Measurements from ENCODE around the gene HOOK1.

DNA sequence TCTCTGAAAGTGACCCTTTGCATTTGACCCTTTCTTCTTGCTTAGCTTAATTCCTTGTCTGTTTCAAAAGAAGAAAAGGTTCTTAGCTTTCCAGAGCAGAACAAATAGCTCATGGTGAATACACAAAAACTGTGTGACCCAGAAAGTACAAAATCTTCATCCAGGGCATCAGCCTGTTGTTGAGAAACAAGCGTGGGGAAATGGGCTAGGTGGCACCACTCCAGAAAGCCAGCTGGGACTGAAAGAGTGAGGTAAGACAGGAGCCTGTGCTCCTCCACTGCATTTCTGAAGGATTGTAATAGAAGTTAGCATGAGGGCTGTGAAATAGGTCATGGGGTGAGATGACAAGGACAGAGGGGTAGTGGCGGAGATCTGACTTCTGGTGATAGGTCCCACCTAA is 66.0 kb downstream of the HOOK1 start:
- TF ChIP-seq, protein P1, sequence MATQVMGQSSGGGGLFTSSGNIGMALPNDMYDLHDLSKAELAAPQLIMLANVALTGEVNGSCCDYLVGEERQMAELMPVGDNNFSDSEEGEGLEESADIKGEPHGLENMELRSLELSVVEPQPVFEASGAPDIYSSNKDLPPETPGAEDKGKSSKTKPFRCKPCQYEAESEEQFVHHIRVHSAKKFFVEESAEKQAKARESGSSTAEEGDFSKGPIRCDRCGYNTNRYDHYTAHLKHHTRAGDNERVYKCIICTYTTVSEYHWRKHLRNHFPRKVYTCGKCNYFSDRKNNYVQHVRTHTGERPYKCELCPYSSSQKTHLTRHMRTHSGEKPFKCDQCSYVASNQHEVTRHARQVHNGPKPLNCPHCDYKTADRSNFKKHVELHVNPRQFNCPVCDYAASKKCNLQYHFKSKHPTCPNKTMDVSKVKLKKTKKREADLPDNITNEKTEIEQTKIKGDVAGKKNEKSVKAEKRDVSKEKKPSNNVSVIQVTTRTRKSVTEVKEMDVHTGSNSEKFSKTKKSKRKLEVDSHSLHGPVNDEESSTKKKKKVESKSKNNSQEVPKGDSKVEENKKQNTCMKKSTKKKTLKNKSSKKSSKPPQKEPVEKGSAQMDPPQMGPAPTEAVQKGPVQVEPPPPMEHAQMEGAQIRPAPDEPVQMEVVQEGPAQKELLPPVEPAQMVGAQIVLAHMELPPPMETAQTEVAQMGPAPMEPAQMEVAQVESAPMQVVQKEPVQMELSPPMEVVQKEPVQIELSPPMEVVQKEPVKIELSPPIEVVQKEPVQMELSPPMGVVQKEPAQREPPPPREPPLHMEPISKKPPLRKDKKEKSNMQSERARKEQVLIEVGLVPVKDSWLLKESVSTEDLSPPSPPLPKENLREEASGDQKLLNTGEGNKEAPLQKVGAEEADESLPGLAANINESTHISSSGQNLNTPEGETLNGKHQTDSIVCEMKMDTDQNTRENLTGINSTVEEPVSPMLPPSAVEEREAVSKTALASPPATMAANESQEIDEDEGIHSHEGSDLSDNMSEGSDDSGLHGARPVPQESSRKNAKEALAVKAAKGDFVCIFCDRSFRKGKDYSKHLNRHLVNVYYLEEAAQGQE (IDR thresholded peaks at IDR 0.05; ENCODE audit: unreplicated experiment): no peak
- TF ChIP-seq CTCF (conservative IDR thresholded peaks at IDR 0.05; ENCODE audit: low read depth in 2 of 2) (no peak), CREB1 (CRISPR knock-in tag; IDR thresholded peaks at IDR 0.05; ENCODE audit: low read depth) (no peak), JUNB (IDR thresholded peaks at IDR 0.05; ENCODE audit: unreplicated experiment) (no peak), EZH2 (IDR thresholded peaks at IDR 0.05; ENCODE audit: low read depth, unreplicated experiment) (no peak), ETS1 (IDR thresholded peaks at IDR 0.05) (no peak), POLR2AphosphoS5 (IDR thresholded peaks at IDR 0.05; ENCODE audit: low read depth) (no peak), NANOG (IDR thresholded peaks at IDR 0.05; ENCODE audit: borderline replicate concordance) (no peak), EZH2phosphoT487 (IDR thresholded peaks at IDR 0.05; ENCODE audit: unreplicated experiment) (no peak)

Measured in GM23338 (cell line).